ENCODE data around the gene EXO5.

DNA sequence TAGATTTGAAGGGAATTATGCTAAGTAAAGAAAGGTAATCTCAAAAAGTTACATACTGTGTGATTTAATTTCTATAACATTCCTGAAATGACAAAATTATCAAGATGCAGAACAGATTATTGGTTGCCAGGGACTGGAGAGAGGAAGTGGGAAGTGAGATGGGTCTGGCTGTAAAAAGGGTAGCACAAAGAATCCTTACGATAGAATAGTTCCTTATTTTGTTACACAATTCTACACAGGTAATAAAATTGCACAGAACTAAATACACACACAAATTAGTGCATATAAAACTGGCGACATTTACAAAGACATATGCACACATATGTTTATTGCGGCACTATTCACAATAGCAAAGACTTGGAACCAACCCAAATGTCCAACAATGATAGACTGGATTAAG lies 56.3 kb downstream of the EXO5 start:
- TF ChIP-seq MAX (IDR thresholded peaks at IDR 0.05) (no peak), POLR2A (IDR thresholded peaks at IDR 0.05; ENCODE audit: insufficient read depth in 1 of 2, low read depth in 2 of 2, low read length in 2 of 2) (no peak), EP300 (IDR thresholded peaks at IDR 0.05; ENCODE audit: low read depth in 2 of 2, low read length in 2 of 2) (no peak), EP300 (CRISPR knock-in tag; IDR thresholded peaks at IDR 0.05; ENCODE audit: borderline replicate concordance) (no peak), ZBTB38 (CRISPR knock-in tag; IDR thresholded peaks at IDR 0.05) (no peak), U2AF1 (optimal IDR thresholded peaks at IDR 0.05; ENCODE audit: low read depth, low read length) (no peak), MBD4 (IDR thresholded peaks at IDR 0.05; ENCODE audit: borderline replicate concordance, low read length) (no peak), ZBTB34 (CRISPR knock-in tag; IDR thresholded peaks at IDR 0.05) (no peak), TBL1XR1 (IDR thresholded peaks at IDR 0.05; ENCODE audit: borderline replicate concordance, low read length, partially characterized antibody) (no peak), NFYC (CRISPR knock-in tag; IDR thresholded peaks at IDR 0.05) (no peak), ZFYVE20 (CRISPR knock-in tag; IDR thresholded peaks at IDR 0.05; ENCODE audit: borderline replicate concordance, low read depth) (no peak), MED1 (CRISPR knock-in tag; IDR thresholded peaks at IDR 0.05) (no peak)
- TF ChIP-seq, protein P1, sequence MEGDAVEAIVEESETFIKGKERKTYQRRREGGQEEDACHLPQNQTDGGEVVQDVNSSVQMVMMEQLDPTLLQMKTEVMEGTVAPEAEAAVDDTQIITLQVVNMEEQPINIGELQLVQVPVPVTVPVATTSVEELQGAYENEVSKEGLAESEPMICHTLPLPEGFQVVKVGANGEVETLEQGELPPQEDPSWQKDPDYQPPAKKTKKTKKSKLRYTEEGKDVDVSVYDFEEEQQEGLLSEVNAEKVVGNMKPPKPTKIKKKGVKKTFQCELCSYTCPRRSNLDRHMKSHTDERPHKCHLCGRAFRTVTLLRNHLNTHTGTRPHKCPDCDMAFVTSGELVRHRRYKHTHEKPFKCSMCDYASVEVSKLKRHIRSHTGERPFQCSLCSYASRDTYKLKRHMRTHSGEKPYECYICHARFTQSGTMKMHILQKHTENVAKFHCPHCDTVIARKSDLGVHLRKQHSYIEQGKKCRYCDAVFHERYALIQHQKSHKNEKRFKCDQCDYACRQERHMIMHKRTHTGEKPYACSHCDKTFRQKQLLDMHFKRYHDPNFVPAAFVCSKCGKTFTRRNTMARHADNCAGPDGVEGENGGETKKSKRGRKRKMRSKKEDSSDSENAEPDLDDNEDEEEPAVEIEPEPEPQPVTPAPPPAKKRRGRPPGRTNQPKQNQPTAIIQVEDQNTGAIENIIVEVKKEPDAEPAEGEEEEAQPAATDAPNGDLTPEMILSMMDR (CRISPR knock-in tag; IDR thresholded peaks at IDR 0.05) = no peak
- TF ChIP-seq, protein P2, sequence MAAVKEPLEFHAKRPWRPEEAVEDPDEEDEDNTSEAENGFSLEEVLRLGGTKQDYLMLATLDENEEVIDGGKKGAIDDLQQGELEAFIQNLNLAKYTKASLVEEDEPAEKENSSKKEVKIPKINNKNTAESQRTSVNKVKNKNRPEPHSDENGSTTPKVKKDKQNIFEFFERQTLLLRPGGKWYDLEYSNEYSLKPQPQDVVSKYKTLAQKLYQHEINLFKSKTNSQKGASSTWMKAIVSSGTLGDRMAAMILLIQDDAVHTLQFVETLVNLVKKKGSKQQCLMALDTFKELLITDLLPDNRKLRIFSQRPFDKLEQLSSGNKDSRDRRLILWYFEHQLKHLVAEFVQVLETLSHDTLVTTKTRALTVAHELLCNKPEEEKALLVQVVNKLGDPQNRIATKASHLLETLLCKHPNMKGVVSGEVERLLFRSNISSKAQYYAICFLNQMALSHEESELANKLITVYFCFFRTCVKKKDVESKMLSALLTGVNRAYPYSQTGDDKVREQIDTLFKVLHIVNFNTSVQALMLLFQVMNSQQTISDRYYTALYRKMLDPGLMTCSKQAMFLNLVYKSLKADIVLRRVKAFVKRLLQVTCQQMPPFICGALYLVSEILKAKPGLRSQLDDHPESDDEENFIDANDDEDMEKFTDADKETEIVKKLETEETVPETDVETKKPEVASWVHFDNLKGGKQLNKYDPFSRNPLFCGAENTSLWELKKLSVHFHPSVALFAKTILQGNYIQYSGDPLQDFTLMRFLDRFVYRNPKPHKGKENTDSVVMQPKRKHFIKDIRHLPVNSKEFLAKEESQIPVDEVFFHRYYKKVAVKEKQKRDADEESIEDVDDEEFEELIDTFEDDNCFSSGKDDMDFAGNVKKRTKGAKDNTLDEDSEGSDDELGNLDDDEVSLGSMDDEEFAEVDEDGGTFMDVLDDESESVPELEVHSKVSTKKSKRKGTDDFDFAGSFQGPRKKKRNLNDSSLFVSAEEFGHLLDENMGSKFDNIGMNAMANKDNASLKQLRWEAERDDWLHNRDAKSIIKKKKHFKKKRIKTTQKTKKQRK (IDR thresholded peaks at IDR 0.05; ENCODE audit: low read length) = no peak
- TF ChIP-seq, protein P3, sequence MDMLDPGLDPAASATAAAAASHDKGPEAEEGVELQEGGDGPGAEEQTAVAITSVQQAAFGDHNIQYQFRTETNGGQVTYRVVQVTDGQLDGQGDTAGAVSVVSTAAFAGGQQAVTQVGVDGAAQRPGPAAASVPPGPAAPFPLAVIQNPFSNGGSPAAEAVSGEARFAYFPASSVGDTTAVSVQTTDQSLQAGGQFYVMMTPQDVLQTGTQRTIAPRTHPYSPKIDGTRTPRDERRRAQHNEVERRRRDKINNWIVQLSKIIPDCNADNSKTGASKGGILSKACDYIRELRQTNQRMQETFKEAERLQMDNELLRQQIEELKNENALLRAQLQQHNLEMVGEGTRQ (IDR thresholded peaks at IDR 0.05; ENCODE audit: low read depth, low read length) = no peak
- TF ChIP-seq, protein P3 (CRISPR knock-in tag; IDR thresholded peaks at IDR 0.05; ENCODE audit: borderline replicate concordance) = no peak
